GM19463 (cell line): Measurements from ENCODE around the gene LCA5.
"Not testable (repeated sequence)": the region's sequence is repeated elsewhere in the genome, so short reads cannot be mapped to it uniquely, and the experiment has no call there.

Experiments
- ATAC-seq: cut with Tn5 transposase; IDR thresholded peaks from one replicate; pipeline ENCODE4 v1.9.1; 2021; ENCODE audit warnings: mild to moderate bottlenecking, moderate library complexity; ENCODE audit not compliant: unreplicated experiment

The LCA5 gene

DNA sequence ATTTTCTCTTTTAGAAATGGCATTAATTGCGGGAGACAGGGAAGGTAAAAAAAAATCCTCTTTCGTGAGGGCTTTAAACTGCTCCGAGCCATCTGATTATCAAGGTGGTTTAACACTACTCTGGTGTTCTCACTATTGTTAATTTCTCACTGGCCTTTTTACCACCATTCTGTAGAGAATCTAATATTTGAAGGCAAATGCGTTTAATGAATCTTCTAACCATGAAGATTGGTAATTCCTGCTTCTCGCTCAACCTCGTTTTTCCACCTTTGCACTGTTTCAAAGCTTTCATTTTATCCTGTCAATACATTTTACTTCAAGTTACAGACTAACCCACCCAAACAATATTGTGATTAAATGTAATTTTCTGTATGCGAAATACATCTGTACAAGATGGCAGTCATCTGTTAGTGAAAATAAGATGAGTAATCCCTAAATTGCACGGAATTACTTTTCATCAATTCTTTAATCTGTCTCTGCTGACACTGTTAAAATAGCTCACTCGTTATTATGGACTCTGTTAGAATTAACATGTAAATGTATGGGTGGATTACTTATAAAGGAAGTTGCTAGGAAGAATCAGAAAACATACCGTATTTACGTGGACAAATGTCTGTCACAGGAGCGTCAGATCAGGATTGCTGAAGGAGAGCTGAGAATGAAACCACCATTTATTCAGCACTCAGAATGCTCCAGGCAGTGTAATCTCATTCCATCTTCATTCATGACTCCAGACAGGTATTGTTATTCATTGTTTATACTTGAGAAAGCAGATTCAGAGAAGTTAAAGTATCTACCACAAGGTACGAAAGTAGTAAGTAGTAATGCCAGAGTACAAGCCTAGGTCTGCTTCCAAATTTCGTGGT is 1.1 kb upstream of the LCA5 start:
- no peak for ATAC-seq

- no peak for ATAC-seq
Measured at GRCh38 chr6:79536585-79536953, 661 bp downstream of the LCA5 start.

- not testable (repeated sequence) for ATAC-seq
Measured at GRCh38 chr6:79529567-79529966, 7.7 kb downstream of the LCA5 start.

DNA sequence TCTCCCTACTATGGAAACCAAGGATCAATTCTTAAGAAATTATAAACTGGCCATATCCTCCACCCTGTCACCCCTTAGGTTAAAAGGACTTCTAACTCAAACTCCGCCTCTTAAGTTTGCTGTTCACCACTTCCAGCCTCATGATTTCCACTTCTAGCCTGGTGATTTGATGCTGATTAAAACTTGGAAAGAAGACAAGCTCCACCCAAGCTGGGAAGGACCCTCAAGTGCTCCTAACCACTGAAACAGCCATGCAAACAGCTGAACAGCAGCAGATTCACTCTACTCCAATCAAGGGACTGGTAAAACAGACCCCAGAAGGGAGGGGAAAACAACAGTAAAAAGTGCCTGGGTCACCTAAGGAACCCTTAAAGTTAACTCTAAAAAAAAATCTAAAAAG is 10.3 kb downstream of the LCA5 start:
- no peak for ATAC-seq

GRCh38 chr6:79525272-79526100 is 11.7 kb downstream of the LCA5 start:
- ATAC-seq = no peak

DNA sequence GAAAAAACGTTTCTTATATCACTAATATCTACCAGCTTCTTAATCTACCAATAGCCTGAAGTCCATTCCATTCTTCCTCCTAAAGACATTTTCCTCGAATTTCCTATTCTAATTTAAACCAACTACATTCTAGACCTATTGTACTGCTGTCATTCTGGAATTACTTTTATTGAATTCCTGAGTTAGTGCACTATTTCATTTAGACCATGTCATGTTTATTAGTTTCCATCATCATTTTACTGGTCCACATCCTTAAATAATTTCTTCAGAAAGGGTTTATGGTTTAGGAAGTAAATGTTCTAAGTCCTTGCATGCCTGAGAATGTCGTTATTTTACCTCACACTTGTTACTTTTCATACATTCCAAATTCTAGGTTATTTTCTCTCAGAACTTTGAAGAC is 13.2 kb downstream of the LCA5 start:
- no peak for ATAC-seq

- ATAC-seq = no peak
Measured at GRCh38 chr6:79522609-79523008, 14.6 kb downstream of the LCA5 start.

GRCh38 chr6:79520534-79520933 is 16.7 kb downstream of the LCA5 start:
- ATAC-seq = no peak

DNA sequence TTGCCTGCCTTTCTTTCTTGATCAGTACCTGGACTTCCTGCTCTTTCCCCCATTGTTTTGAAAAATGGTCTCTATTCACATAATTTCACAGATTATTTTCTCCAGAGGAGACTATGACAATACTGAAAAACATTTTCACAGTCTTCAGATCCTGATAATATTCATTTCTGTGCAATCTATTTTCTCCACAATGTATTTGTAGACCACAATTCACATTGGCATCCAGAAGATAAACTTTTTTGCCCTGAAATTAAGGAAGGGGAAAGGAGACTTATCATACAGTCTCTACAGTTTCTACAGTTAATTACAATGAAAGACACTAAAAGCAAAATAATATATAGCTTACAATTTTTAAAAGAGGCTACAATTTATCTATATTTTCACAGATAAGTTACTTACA is 18.4 kb downstream of the LCA5 start:
- ATAC-seq = no peak

DNA sequence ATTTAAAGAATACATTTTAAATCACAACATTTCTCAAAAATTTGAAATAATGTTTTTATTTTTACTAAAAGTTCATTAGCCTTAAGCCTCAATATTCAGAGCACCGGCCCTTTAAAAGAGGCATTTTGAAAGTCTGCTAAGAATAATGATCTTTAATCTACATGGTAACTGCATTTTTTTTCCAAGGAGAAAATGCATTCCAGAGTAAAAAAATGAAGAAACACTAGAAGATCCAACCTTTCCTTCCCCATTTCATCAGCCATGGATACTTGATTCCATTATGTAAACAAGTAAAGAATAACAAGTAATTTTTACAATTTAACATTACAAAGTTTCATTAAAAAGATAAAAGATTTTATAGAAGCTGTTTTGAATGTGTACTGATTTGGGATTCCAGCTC is 21.8 kb downstream of the LCA5 start:
- no peak for ATAC-seq

- no peak for ATAC-seq
Measured at GRCh38 chr6:79513111-79513510, 24.1 kb downstream of the LCA5 start.

DNA sequence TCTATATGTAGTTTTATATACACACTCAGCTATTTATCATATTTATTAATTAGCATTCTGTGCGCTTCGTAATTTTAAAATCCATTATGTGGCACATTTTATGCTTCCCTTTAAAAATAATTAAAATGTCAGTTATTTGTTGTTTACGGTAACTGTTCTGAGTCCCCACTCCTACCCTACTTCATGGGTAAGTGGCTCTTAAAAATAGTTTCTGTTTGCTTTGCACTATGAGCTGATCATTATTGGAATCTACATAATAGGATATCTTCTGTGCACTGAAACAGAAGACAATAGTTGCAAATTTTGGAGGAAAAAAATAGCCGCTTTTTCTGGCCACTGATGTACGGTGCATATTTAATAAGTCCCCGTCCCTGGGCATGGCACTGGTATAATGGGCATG is 25.2 kb downstream of the LCA5 start:
- ATAC-seq = no peak

DNA sequence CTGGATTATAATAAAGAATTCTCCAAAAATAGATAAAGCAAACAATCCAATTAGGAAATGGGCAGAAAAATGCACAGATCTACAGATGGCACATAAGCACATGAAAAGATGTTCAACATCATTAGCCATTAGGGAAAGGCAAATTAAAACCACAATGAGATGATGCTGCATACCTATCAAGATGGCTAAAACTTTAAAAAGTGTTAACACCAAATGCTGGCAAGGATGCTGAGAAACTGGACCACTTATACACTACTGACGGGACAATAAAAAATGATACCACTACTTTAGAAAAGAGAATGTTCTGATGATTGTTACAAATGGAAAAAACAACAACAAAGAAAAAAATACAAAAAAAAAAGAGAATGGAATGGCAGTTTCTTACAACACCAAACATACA is 26.5 kb downstream of the LCA5 start:
- ATAC-seq = no peak

GRCh38 chr6:79506251-79506650 is 31.0 kb downstream of the LCA5 start:
- no peak for ATAC-seq

GRCh38 chr6:79504372-79504771 is 32.9 kb downstream of the LCA5 start:
- ATAC-seq = no peak

- ATAC-seq = no peak
Measured at GRCh38 chr6:79498842-79499241, 38.4 kb downstream of the LCA5 start.

DNA sequence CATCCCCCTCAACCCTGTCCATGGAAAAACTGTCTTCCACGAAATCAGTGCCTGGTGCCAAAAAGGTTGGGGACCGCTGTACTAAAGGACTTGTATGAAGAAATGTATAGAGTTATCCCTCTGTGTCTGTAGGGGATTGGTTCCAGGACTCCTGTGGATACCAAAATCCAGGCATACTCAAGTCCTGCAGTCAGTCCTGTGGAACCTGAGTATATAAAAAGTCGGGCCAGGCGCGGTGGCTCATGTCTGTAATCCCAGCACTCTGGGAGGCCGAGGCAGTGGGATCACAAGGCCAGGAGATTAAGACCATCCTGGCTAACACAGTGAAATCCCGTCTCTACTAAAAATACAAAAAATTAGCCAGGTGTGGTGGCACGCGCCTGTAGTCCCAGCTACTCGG is 42.0 kb downstream of the LCA5 start:
- no peak for ATAC-seq

DNA sequence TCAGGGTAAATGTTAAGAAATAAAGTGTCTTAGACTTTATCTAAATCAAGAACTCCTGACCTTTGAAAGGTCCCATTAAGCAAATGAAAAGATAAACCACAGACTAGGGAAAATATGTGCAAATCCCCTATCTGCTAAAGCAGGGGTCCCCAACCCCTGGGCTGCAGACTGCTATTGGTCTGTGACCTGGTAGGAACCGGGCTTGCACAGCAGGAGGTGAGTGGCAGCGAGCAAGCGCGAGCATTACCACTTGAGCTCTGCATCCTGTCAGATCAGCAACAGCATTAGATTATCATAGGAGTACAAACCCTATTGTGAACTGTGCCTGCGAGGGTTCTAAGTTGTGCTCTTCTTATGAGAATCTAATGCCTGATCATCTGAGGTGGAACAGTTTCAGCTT is 42.4 kb downstream of the LCA5 start:
- ATAC-seq = no peak

- ATAC-seq = no peak
Measured at GRCh38 chr6:79470728-79471127, 66.5 kb downstream of the LCA5 start.

- no peak for ATAC-seq
Measured at GRCh38 chr6:79469376-79470246, 67.6 kb downstream of the LCA5 start.

- no peak for ATAC-seq
Measured at GRCh38 chr6:79468587-79468986, 68.6 kb downstream of the LCA5 start.
